ACC112 (cell line): ENCODE results near the gene GNS.
A peak's percentile ranks its signal among the peaks of the same experiment; 100 is the strongest.

Experiments used
- H2AFZ ChIP-seq: fragments of 200-600 bp; sonication (generic); one replicate; pipeline ENCODE4 v1.6.0; 2017; ENCODE audit warnings: antibody characterized with exemption, low read length; ENCODE audit not compliant: unreplicated experiment
- H3K27ac ChIP-seq: fragments of 200-600 bp; sonication (generic); 2 replicates; pipeline ENCODE4 v1.5.1; 2014; ENCODE audit warnings: low read depth, mild to moderate bottlenecking, antibody characterized with exemption, low read length, moderate library complexity
- H3K27me3 ChIP-seq: fragments of 200-600 bp; sonication (generic); 2 replicates; pipeline ENCODE4 v1.6.1; 2014; ENCODE audit warnings: mild to moderate bottlenecking, antibody characterized with exemption, low read length, moderate library complexity, mixed read lengths; ENCODE audit not compliant: insufficient read depth
- H3K36me3 ChIP-seq: fragments of 200-600 bp; sonication (generic); 2 replicates; pipeline ENCODE4 v1.6.1; 2016; ENCODE audit warnings: mild to moderate bottlenecking, antibody characterized with exemption, low read length, moderate library complexity, mixed read lengths; ENCODE audit not compliant: insufficient read depth
- H3K4me1 ChIP-seq: fragments of 200-600 bp; sonication (generic); one replicate; pipeline ENCODE4 v1.6.1; 2016; ENCODE audit warnings: low read length, mixed read lengths; ENCODE audit not compliant: insufficient read depth, unreplicated experiment, control insufficient read depth
- H3K4me3 ChIP-seq: fragments of 200-600 bp; sonication (generic); 2 replicates; pipeline ENCODE4 v1.5.1; 2014; ENCODE audit warnings: mild to moderate bottlenecking, low read depth, low read length
- H3K79me2 ChIP-seq: fragments of 200-600 bp; sonication (generic); one replicate; pipeline ENCODE4 v1.6.0; 2016; ENCODE audit warnings: low read length; ENCODE audit not compliant: control insufficient read depth, unreplicated experiment, insufficient read depth

The GNS gene

GRCh38 chr12:64749461-64750200 lies 9.6 kb downstream of the GNS start:
- H3K27me3 ChIP-seq = no peaks in the 10 kb centered on the region
- peaks cover 47% of the 10 kb centered on the region for H3K4me1 ChIP-seq
- H3K36me3 ChIP-seq = peaks cover 12% of the 10 kb centered on the region; the same call in 1 of the 2 replicates
- no peak overlapping the region for H2AFZ ChIP-seq
- H3K27ac ChIP-seq = no peak overlapping the region
- H3K79me2 ChIP-seq = peaks cover 14% of the 10 kb centered on the region
- H3K4me3 ChIP-seq = no peak overlapping the region

- Histone ChIP-seq H3K79me2 (peaks cover 3% of the 10 kb centered on the region), H3K4me3 (no peak overlapping the region), H3K27me3 (no peaks in the 10 kb centered on the region), H3K27ac (peak overlapping the region; percentile 71), H2AFZ (peak overlapping the region; percentile 14), H3K4me1 (peaks cover 46% of the 10 kb centered on the region), H3K36me3 (peaks cover 31% of the 10 kb centered on the region)
Measured at GRCh38 chr12:64747695-64748094, 11.5 kb downstream of the GNS start.

GRCh38 chr12:64746663-64747062 lies 12.5 kb downstream of the GNS start:
- peaks cover 36% of the 10 kb centered on the region for H3K36me3 ChIP-seq
- no peaks in the 10 kb centered on the region for H3K27me3 ChIP-seq

GRCh38 chr12:64745980-64746379 lies 13.2 kb downstream of the GNS start:
- Histone ChIP-seq H3K27me3 (no peaks in the 10 kb centered on the region), H3K4me3 (no peak overlapping the region), H3K79me2 (peaks cover 3% of the 10 kb centered on the region), H3K4me1 (peaks cover 37% of the 10 kb centered on the region), H3K27ac (peak overlapping the region; percentile 71), H2AFZ (no peak overlapping the region), H3K36me3 (peaks cover 36% of the 10 kb centered on the region)

More at GRCh38 chr12:64746663-64747062, 12.5 kb downstream of the GNS start:
- H3K79me2 ChIP-seq = peaks cover 3% of the 10 kb centered on the region
- no peak overlapping the region for H2AFZ ChIP-seq
- H3K4me3 ChIP-seq = peak overlapping the region; percentile 10; the same call in 1 of the 2 replicates
- H3K27ac ChIP-seq = peak overlapping the region; percentile 71
- peaks cover 37% of the 10 kb centered on the region for H3K4me1 ChIP-seq

GRCh38 chr12:64745259-64745807 lies 13.9 kb downstream of the GNS start:
- no peak overlapping the region for H3K27ac ChIP-seq
- peaks cover 3% of the 10 kb centered on the region for H3K79me2 ChIP-seq
- H2AFZ ChIP-seq = no peak overlapping the region
- H3K4me1 ChIP-seq = peaks cover 37% of the 10 kb centered on the region
- H3K27me3 ChIP-seq = no peaks in the 10 kb centered on the region
- H3K4me3 ChIP-seq = no peak overlapping the region
- peaks cover 36% of the 10 kb centered on the region for H3K36me3 ChIP-seq

GRCh38 chr12:64744422-64745258 lies 14.6 kb downstream of the GNS start:
- Histone ChIP-seq H2AFZ (no peak overlapping the region), H3K4me1 (peaks cover 37% of the 10 kb centered on the region), H3K27me3 (no peaks in the 10 kb centered on the region), H3K79me2 (peaks cover 3% of the 10 kb centered on the region), H3K27ac (peak overlapping the region; percentile 28; the same call in 1 of the 2 replicates), H3K4me3 (peak overlapping the region; percentile 62), H3K36me3 (peaks cover 43% of the 10 kb centered on the region)

- no peak overlapping the region for H3K27ac ChIP-seq
- no peaks in the 10 kb centered on the region for H3K27me3 ChIP-seq
- H3K79me2 ChIP-seq = peaks cover 3% of the 10 kb centered on the region
- H3K36me3 ChIP-seq = peaks cover 48% of the 10 kb centered on the region
- no peak overlapping the region for H2AFZ ChIP-seq
- no peak overlapping the region for H3K4me3 ChIP-seq
- H3K4me1 ChIP-seq = peaks cover 37% of the 10 kb centered on the region
Measured at GRCh38 chr12:64743206-64743605, 16.0 kb downstream of the GNS start.

GRCh38 chr12:64742416-64742815 lies 16.8 kb downstream of the GNS start:
- Histone ChIP-seq H3K79me2 (peaks cover 3% of the 10 kb centered on the region), H3K4me1 (peaks cover 30% of the 10 kb centered on the region), H3K27me3 (no peaks in the 10 kb centered on the region), H3K4me3 (no peak overlapping the region), H2AFZ (no peak overlapping the region), H3K27ac (no peak overlapping the region), H3K36me3 (peaks cover 48% of the 10 kb centered on the region)

GRCh38 chr12:64740646-64741045 lies 18.6 kb downstream of the GNS start:
- Histone ChIP-seq H3K36me3 (peaks cover 62% of the 10 kb centered on the region), H3K27me3 (no peaks in the 10 kb centered on the region), H3K27ac (no peak overlapping the region), H3K4me3 (no peak overlapping the region), H3K4me1 (peaks cover 14% of the 10 kb centered on the region), H2AFZ (no peak overlapping the region), H3K79me2 (peaks cover 2% of the 10 kb centered on the region)

GRCh38 chr12:64739778-64740177 lies 19.4 kb downstream of the GNS start:
- no peaks in the 10 kb centered on the region for H3K27me3 ChIP-seq
- peaks cover 12% of the 10 kb centered on the region for H3K4me1 ChIP-seq
- H3K27ac ChIP-seq = no peak overlapping the region
- peaks cover 62% of the 10 kb centered on the region for H3K36me3 ChIP-seq
- no peak overlapping the region for H3K4me3 ChIP-seq
- H3K79me2 ChIP-seq = no peaks in the 10 kb centered on the region
- no peak overlapping the region for H2AFZ ChIP-seq
